Mammary microvascular endothelial cell (primary cell): ENCODE measurements around the gene STEEP1. TPM values are rescaled to one million over a fixed set of nuclear protein-coding genes. Genes with fewer than 3 reads are reported as not detected.

Experiments
- total RNA-seq: library from RNA; depleted of rRNA; stranded (reverse); fragments of >200 nt; gene quantifications from 2 replicates; pipeline ENCODE4 v1.2.3, GENCODE V29; 2015

Gene STEEP1
- total RNA-seq: 28.7 and 30.6 TPM in 2 replicates

GRCh38 chrX:119565107-119565663, at the start of gene STEEP1:
Gene STEEP1 (minus strand): TSS chrX:119565409. CDS start chrX:119565355, 54 bp downstream.

GRCh38 chrX:119606280-119607017, 41.2 kb upstream of the STEEP1 start, which contains the start of gene NKRF:
Gene NKRF (minus strand): TSS chrX:119606424.

GRCh38 chrX:119574394-119575266, 9.4 kb upstream of the STEEP1 start, which contains the start of gene UBE2A:
Gene UBE2A (plus strand): TSS chrX:119574563. CDS start chrX:119574712, 149 bp downstream.

Other genes starting within 250 kb of the STEEP1 start
- gene SLC25A43, start 166.1 kb downstream of the STEEP1 start, total RNA-seq: 21.2 and 22.1 TPM in 2 replicates
- gene SLC25A5, start 97.0 kb downstream of the STEEP1 start, total RNA-seq: 487 and 570 TPM in 2 replicates
- gene UBE2A, start 9.2 kb upstream of the STEEP1 start, total RNA-seq: 36.0 and 47.2 TPM in 2 replicates
- 5.5 and 6.0 TPM in 2 replicates for gene NKRF, start 41.0 kb upstream of the STEEP1 start, total RNA-seq
- gene SEPTIN6, start 127.8 kb upstream of the STEEP1 start, total RNA-seq: 13.8 and 14.7 TPM in 2 replicates
- gene SOWAHD, start 193.2 kb upstream of the STEEP1 start, total RNA-seq: not detected in 2 replicates
- gene RPL39, start 226.2 kb upstream of the STEEP1 start, total RNA-seq: 6,838 and 8,202 TPM in 2 replicates